DOHH2 (cell line): ENCODE measurements around the gene AKAP17A.
A peak's percentile ranks its signal among the peaks of the same experiment; 100 is the strongest.

Experiments used
- H3F3A ChIP-seq: fragments of 200-600 bp; sonication (generic), shearing (Covaris generic); 2 replicates; pipeline ENCODE4 v1.6.0; 2016; ENCODE audit warnings: antibody characterized with exemption, mild to moderate bottlenecking; ENCODE audit not compliant: control insufficient read depth, insufficient read depth
- H3K27ac ChIP-seq: fragments of 200-600 bp; sonication (generic); 2 replicates; pipeline ENCODE4 v1.5.1; 2014; ENCODE audit warnings: low read depth, mild to moderate bottlenecking, low read length, moderate library complexity
- H3K27me3 ChIP-seq: fragments of 200-600 bp; sonication (generic); 2 replicates; pipeline ENCODE4 v1.6.1; 2014; ENCODE audit warnings: mild to moderate bottlenecking, low read length, mixed read lengths; ENCODE audit not compliant: control insufficient read depth
- H3K36me3 ChIP-seq: fragments of 200-600 bp; sonication (generic); 2 replicates; pipeline ENCODE4 v1.6.1; 2014; ENCODE audit warnings: mild to moderate bottlenecking, low read length, moderate library complexity, mixed read lengths; ENCODE audit not compliant: control insufficient read depth
- H3K4me1 ChIP-seq: fragments of 200-600 bp; sonication (generic); 2 replicates; pipeline ENCODE4 v1.6.1; 2014; ENCODE audit warnings: mild to moderate bottlenecking, low read length, mixed read lengths; ENCODE audit not compliant: control insufficient read depth
- H3K4me2 ChIP-seq: fragments of 200-600 bp; sonication (generic); 2 replicates; pipeline ENCODE4 v1.6.0; 2014; ENCODE audit warnings: mild to moderate bottlenecking, low read length, moderate library complexity
- H3K4me3 ChIP-seq: fragments of 200-600 bp; sonication (generic); 2 replicates; pipeline ENCODE4 v1.5.1; 2014; ENCODE audit warnings: mild to moderate bottlenecking, low read length, mixed read lengths
- H3K79me2 ChIP-seq: fragments of 200-600 bp; sonication (generic); 2 replicates; pipeline ENCODE4 v1.6.1; 2014; ENCODE audit warnings: mild to moderate bottlenecking, low read length, mixed read lengths; ENCODE audit not compliant: control insufficient read depth
- H3K9me2 ChIP-seq: fragments of 200-600 bp; sonication (generic); replicated peaks from 2 replicates; pipeline ENCODE4 v1.6.1; 2014; ENCODE audit warnings: mild to moderate bottlenecking, low read length, mixed read lengths; ENCODE audit not compliant: control insufficient read depth
- H3K9me3 ChIP-seq: fragments of 200-600 bp; sonication (generic); 2 replicates; pipeline ENCODE4 v1.6.1; 2014; ENCODE audit warnings: antibody characterized with exemption, low read length, mixed read lengths; ENCODE audit not compliant: control insufficient read depth, insufficient read depth
- H4K20me1 ChIP-seq: fragments of 200-600 bp; sonication (generic); 2 replicates; pipeline ENCODE4 v1.6.0; 2014; ENCODE audit warnings: low read depth, mild to moderate bottlenecking, antibody characterized with exemption, low read length, moderate library complexity; ENCODE audit not compliant: control insufficient read depth, insufficient read depth
- CTCF ChIP-seq: fragments of 200-600 bp; sonication (generic); IDR thresholded peaks from one replicate; pipeline ENCODE4 v1.5.1; 2014; ENCODE audit warnings: antibody characterized with exemption, mild to moderate bottlenecking, low read depth, low read length; ENCODE audit not compliant: poor library complexity, severe bottlenecking
- EZH2phosphoT487 ChIP-seq: fragments of 200-600 bp; sonication (generic); IDR thresholded peaks from 2 replicates; pipeline ENCODE4 v1.6.1; 2017; ENCODE audit warnings: borderline replicate concordance, mild to moderate bottlenecking, antibody characterized with exemption, low read length, moderate library complexity, mixed read lengths

Gene AKAP17A

GRCh38 chrX:1593286-1594271 lies 2.2 kb downstream of the AKAP17A start:
- H3K27ac ChIP-seq: no peak overlapping the region
- H3K4me3 ChIP-seq: peak overlapping the region; percentile 95
- peaks cover 67% of the 10 kb centered on the region for H3K79me2 ChIP-seq
- no peaks in the 10 kb centered on the region for H3K9me3 ChIP-seq
- peaks cover 25% of the 10 kb centered on the region for H3K4me1 ChIP-seq
- H4K20me1 ChIP-seq: peaks cover 13% of the 10 kb centered on the region
- TF ChIP-seq CTCF (no peak), EZH2phosphoT487 (no peak)
- peak overlapping the region; percentile 94 for H3K4me2 ChIP-seq
- H3K36me3 ChIP-seq: peaks cover 62% of the 10 kb centered on the region
- H3K9me2 ChIP-seq: no peaks in the 10 kb centered on the region
- H3K27me3 ChIP-seq: no peaks in the 10 kb centered on the region
- peaks cover 18% of the 10 kb centered on the region for H3F3A ChIP-seq

- TF ChIP-seq EZH2phosphoT487 (no peak), CTCF (no peak)
- Histone ChIP-seq H3K27ac (no peak overlapping the region), H3K79me2 (peaks cover 87% of the 10 kb centered on the region), H3K9me2 (no peaks in the 10 kb centered on the region), H3K27me3 (no peaks in the 10 kb centered on the region), H3K4me1 (peaks cover 9% of the 10 kb centered on the region), H3K4me3 (no peak overlapping the region), H3F3A (peaks cover 3% of the 10 kb centered on the region; the same call in 1 of the 2 replicates), H3K36me3 (peaks cover 83% of the 10 kb centered on the region), H3K9me3 (no peaks in the 10 kb centered on the region), H4K20me1 (peaks cover 13% of the 10 kb centered on the region), H3K4me2 (no peak overlapping the region)
These were observed 4.3 kb downstream of the AKAP17A start for GRCh38 chrX:1595711-1596060.

- Histone ChIP-seq H3K79me2 (peaks cover 86% of the 10 kb centered on the region), H3K27me3 (no peaks in the 10 kb centered on the region), H4K20me1 (peaks cover 13% of the 10 kb centered on the region), H3K9me3 (no peaks in the 10 kb centered on the region), H3K36me3 (peaks cover 94% of the 10 kb centered on the region), H3K4me1 (peaks cover 9% of the 10 kb centered on the region), H3K4me2 (no peak overlapping the region), H3K4me3 (no peak overlapping the region), H3K27ac (no peak overlapping the region), H3F3A (no peaks in the 10 kb centered on the region), H3K9me2 (no peaks in the 10 kb centered on the region)
- TF ChIP-seq CTCF (no peak), EZH2phosphoT487 (no peak)
These were observed 5.4 kb downstream of the AKAP17A start for GRCh38 chrX:1596676-1597344.
